ENCODE measurements around the gene POGZ.
"Not testable (repeated sequence)": the region's sequence is repeated elsewhere in the genome, so short reads cannot be mapped to it uniquely, and the experiment has no call there.

POGZ gene

DNA sequence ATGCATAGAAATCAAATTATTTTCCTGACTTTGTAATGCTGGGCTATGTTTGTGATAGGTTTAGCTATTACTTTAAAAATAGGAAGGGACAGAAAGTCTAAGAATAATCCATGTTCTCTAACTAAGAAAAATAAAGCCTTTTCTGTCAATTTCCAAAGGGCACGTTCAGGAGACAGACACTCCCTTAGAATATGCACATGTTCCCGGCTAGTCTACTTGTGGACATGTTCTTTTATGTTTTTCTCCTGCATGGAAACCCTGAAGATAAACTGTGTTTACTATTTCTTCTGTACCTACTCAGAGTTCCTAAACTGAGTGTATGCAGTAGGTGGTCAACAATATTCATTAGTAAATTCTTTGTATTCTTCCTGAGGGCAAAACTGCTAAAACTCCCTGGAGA, 47.4 kb downstream of the POGZ start:
- DNase-seq: no peak

DNA sequence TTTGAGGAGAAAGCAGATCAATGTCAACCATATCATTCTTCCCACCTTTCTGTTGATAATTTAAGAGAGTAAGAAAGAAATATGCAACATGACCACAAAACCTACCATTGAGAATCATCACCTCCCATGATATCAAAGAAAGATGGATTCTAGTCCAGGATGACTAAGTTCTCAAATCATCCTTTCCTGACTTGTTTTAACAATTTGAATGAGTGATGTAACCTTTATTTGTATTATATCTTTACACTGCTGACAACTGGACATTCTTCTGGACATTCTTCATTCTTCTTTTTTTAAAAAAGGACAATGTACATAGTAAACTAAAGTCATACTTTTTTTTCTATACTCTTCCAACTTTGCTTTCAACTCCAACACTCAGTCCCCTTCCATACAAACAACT, 50.4 kb downstream of the POGZ start:
- DNase-seq: no peak

DNA sequence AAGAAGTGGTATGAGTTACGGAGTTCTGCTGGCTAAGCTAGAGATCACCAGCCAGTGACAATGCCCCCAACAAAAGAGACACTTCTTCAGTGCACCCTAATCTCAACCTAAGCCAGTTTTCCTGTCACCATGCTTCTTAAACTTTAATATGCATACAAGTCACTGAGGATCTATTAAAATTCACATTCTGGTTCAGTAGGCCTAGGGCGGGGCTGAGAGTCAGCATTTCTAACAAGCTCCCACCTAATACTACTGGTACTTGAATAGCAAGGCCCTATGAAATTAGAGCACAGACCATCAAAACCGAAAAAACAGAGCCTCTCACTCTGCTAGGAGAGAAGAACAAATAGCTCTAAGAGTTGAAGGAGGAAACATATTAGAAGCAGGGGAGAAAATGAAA, 52.0 kb downstream of the POGZ start:
- no peak for DNase-seq

DNA sequence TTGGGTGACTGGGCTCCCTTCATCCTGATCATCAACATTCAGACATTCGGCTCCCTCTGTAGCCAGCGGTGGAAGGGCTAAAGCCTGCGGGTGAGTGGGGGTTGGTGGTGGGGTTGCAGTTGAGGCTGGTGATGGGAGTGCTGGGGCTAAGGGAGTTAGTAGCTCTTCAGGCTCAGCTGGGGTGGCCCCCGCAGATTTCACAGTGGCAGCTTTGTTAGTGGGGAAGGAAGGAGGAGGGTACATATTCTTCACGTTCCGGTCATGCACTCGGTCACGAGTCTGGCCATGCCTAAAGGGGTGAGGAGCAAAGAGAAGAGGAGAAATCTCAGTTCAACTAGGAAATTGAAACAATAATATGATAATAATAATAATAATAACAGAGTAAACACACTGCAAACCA, 53.1 kb downstream of the POGZ start:
- DNase-seq: no peak

DNA sequence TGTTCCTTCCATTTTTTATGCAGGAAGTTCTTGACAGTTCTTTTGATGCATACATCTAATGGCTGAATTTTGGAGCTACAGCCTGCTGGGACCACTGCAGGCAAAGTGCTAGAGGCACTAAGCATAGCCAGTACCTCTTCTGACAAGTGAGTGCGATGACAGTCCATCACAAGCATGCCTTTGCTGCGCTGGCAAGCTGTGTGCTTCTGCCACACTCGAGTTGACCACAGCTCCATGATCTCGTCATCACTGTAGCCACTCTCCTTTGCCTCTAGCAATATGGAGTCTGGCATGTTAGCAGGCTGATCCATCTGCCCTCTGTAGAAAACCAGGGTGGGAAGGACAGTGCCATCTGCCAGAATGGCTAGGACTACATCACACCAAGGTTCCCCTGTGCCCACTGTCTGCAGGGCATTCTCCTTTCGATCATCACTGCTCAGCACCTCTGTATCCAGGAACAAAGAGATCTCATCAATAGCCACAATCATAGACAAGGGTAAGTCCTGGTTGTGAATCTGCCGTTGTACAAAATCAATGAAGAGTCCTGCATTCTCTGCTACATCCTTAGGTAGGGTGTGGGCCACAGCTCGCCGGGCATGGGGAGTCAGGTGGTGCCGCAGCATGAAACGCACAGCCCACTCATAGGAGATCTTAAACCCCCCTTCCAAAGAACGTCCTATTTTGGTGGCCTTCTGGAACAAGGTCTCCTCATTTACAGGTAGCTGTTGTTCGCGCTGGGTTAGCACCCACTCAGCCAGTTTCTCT, 53.9 kb downstream of the POGZ start:
- DNase-seq: no peak

DNA sequence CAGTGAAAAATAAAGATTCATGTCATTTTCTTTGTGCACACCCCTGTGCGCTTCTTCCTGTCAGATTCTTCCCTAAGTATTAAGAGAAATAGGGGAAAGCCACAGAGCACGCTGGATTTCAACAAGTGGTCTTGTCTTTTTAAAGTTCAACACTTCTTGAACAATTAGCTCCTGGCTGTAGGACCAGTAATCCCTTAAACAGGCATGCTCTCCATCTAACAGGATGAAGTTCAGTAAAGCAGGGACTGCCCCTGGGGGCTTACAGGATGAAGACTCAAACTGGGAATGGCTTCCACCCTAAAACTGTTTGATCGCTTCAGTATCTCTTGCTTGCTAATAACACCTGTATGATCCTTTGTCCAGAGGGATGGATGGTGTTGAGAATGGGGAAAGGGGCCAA, 55.7 kb downstream of the POGZ start:
- DNase-seq: no peak

DNA sequence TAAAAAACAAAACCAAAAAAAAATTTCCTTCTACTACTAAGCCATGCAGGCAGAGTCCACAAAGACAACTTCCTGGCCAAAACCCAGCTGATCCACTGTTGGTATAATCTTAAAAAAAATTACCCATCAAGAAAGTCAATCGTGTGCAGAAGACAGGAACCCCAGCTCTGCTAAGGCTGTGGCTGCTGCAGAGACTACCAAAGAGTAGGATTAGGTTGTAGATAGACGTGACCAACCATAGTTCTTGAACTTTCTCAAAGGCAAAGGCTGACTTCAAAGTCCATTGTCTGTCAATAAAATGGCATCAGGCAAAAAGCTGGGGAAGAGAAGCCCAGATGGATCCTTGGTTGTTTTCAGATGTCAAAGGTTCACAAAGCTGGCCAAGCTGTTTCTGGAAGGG, 56.5 kb downstream of the POGZ start:
- DNase-seq: no peak

DNA sequence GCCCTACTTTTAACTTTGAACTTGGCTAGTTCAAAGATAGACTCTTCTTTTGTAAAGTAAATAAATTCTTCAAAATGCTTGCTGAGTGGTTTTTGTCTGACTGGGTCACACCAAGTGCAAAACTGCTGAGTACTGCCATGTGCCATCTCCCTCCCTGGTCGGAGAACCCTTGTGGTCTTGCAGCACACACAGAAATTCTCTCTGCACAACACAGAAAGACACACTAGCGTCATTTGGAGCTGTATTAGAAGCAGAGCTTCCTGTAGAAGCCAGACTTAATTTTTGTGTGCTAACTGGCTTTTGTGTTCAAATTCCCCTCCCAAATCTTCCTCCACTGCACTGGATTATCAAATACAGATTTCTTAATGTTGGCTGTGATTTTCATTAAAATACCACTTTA, 57.4 kb downstream of the POGZ start:
- no peak for DNase-seq

DNA sequence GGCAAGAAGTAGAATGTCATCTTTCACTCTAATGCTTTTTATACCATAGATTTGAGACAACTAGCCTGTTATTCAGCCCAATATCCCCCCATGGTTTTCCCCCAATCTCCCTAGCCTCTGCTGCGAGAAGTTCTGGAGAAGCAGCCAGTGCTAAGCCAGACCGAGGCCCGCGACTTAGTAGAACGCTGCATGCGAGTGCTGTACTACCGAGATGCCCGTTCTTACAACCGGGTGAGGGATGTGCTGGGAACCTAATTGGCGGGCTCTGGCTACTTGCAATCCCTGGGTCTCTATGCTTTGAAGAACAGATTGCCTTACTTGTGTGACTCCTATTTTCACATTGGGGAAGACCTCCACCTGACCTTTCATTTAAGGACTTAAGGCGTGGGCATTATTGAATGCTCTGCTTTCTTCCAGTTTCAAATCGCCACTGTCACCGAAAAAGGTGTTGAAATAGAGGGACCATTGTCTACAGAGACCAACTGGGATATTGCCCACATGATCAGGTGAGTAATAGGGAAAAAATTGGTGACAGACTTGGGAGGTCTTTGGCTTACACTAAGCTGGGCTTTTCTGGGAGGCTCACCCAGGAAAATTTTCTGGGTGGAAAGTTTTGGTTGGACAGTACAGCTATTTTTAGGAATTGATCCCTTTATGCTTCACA, 58.0 kb downstream of the POGZ start:
- no peak for DNase-seq

DNA sequence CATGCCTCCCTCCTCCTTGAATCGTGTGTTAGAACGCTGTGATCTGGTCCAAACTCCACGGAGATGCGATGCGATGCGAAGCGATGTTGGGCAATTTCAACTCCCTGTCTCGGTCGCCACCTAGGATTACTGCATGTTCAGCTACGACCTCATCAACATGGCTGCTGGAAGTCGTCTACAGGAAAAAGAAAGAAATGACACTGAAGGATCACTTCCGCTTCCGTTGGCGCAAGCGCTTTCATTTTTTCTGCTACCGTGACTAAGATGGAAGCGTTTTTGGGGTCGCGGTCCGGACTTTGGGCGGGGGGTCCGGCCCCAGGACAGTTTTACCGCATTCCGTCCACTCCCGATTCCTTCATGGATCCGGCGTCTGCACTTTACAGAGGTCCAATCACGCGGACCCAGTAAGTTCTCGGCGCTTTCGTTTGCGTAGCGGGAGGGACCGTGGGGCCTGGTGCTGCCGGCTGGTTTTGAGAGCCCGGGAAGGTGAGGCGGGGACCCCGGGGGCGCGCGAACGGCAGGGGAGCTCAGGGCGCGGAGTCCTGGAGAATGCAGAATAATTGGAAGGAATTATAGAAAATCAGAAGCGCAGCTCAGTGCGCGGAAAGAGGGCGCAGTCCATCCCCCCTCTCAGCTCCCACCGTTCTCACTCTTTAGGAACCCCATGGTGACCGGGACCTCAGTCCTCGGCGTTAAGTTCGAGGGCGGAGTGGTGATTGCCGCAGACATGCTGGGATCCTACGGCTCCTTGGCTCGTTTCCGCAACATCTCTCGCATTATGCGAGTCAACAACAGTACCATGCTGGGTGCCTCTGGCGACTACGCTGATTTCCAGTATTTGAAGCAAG, 59.7 kb downstream of the POGZ start, which contains the start of gene PSMB4:
Gene PSMB4, plus strand, starts transcription at position 250 of the 848 bp plus-strand sequence. Its CDS starts 15 bp downstream, at position 265.
- DNase-seq: peak; percentile 98

DNA sequence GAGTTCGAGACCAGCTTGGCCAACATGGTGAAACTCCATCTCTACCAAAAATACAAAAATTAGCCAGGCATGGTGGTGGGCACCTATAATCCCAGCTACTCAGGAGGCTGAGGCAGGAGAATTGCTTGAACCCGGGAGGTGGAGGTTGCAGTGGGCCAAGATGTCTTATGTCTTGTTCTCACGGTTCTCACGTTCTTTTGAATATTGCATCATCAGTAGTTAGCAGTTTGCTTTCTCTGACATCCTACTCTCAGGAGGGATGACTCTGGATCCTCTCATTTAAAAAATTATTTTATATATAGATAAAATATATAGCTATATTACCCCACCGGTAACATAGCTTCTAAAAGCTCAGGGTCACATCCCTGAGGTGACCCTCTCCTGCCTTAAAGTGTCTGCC, 63.0 kb downstream of the POGZ start:
- not testable (repeated sequence) for DNase-seq

DNA sequence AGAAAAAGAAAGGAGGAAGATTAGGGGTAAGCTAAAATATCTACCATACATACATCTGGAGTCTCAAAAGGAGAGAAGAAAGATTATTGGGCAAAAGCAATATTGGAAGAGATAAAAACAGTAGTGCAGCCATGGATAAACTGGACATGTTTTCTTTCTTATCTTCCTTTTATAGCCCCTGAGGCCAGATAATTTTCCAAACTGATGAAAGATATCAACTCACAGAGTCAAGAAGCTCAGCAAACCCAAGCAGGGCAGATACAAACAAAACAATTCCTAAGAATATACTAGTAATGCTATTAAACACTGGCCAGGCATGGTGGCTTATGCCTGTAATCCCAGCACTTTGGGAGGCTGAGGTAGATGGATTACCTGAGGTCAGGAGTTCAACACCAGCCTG, 65.7 kb downstream of the POGZ start:
- no peak for DNase-seq

DNA sequence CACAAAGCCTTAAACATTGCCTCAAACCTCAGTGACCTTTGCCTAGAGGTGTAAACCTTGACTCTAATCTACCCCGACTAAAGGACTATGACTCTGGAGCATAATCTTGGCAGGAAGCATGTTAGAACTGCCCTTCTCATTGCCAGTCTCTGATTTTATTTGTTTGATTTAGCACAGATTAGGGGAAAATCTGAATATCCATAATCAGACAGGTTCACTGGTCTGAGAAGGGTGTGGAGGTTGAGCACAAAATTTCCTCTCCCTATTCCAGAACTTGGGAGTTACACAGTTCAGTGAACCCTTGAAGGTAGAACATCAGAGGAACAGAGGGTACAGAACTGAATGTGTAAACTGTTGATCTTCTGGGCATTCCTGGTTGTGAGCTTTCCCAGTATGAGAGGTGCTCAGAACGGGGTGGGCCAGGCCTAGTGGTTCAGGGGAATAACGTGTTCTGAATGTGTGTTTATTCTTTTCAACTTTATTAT, 68.2 kb downstream of the POGZ start:
- DNase-seq: no peak

DNA sequence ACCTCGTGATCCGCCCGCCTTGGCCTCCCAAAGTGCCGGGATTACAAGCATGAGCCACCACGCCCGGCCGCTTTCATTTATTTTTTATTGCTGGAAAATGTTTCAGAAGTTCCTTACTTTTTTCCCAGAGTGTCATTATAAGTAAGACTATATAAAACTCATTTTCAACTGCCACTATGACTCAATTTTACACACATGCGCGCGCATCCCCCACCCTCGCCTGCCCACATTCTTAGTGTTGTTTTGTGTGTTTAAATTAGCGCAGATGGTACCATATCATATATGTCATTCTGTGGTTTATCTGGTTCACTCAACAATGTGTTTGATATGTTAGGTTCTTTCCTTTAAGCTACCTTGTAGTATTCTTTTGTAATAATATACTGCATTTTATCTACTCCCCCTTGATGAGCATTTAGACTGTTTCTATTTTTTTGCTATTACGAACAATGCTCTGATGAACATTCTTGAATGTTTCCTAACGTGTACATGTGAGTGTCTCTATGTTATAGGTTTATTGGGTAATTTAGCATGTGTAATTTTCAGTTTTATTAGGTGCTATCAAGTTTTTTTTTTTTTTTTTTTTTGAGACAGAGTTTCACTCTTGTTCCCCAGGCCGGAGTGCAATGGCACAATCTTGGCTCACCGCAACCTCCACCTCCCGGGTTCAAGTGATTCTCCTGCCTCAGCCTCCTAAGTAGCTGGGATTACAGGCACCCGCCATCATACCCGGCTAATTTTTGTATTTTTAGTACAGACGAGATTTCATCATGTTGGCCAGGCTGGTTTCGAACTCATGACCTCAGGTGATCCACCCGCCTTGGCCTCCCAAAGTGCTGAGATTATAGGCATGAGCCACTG, 68.8 kb downstream of the POGZ start:
- not testable (repeated sequence) for DNase-seq

DNA sequence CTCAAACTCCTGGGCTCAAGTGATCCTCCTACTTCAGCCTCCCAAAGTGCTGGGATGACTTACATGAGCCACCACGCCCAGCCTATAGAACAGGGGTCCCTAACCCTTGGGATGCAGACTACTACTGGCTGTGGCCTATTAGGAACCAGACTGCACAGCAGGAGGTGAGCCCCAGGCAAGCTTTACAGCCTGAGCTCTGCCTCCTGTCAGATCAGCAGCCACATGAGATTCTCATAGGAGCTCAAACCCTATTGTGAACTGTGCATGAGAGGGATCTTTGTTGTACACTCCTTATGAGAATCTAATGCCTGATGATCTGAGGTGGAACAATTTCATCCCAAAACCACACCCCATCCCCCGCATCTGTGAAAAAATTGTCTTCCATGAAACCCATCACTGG, 73.3 kb downstream of the POGZ start:
- no peak for DNase-seq

DNA sequence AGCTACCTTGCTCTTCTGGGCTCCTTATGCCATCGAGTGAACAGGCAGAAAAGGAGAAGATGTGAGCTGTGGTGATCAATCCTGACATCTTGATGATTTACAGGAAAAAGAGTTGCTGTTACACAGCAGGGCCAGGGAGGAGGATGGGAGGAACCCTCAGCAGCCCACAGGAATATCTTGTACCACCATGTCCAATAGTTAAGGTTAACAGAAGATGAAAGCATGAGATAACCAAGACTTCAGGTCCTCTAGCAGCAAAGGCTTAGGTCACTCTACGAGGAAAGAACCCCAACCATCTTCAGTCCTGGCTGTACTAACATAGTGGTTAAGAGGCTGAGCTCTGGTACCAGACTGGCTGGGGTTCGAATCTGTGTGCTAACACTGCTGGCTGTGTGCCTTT, 74.7 kb downstream of the POGZ start:
- no peak for DNase-seq

DNA sequence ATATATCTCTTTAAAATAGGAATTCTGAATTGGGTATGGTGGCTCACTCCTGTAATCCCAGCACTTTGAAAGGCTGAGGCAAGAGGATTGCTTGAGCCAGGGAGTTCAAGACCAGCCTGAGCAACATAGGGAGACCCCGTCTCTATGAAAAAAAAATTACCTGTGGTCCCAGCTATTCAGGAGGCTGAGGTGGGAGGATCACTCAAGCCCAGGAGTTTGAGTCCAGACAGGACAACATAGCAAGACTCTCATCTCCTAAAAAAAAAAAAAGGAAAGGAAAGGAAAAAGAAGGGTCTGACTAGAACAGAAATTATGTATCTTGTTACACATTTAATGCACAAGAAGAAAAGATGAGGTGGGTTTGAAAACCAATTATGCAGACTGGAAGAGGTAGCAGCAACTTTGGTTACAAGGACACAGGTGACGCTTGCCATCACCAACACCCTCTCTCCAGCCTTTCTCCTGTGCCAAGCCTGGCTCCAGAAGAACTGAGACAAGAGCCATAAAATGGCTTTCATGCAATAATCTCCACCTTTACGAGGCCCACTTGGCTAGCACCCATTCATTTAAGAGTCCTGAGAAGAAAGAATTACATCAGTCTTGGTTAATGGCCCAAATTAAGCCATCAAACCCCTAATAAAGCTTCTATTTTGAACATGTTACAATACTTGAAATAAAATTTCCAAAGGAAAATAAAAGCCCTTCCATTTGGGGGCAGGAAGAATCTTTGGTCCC, 82.0 kb downstream of the POGZ start:
- no peak for DNase-seq

DNA sequence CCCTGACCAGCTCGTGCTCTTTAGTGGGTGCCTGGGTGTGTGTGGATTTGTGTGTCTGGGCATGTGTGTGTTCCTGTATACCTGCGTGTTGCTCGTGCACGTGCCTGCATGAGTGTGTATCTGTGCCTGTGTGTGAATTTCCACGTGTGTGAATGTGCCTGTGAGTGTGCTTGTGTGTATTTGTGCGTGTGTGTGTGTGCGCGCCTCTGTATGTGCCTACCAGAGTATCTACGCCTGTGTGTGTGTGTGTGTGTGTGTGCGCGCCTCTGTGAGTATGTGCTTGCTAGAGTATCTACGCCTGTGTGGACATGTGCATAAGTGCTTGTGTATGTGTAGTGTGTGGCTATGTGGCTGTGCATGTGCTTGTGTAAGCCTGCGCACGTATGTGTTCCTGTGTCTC, 86.1 kb downstream of the POGZ start:
- no peak for DNase-seq

DNA sequence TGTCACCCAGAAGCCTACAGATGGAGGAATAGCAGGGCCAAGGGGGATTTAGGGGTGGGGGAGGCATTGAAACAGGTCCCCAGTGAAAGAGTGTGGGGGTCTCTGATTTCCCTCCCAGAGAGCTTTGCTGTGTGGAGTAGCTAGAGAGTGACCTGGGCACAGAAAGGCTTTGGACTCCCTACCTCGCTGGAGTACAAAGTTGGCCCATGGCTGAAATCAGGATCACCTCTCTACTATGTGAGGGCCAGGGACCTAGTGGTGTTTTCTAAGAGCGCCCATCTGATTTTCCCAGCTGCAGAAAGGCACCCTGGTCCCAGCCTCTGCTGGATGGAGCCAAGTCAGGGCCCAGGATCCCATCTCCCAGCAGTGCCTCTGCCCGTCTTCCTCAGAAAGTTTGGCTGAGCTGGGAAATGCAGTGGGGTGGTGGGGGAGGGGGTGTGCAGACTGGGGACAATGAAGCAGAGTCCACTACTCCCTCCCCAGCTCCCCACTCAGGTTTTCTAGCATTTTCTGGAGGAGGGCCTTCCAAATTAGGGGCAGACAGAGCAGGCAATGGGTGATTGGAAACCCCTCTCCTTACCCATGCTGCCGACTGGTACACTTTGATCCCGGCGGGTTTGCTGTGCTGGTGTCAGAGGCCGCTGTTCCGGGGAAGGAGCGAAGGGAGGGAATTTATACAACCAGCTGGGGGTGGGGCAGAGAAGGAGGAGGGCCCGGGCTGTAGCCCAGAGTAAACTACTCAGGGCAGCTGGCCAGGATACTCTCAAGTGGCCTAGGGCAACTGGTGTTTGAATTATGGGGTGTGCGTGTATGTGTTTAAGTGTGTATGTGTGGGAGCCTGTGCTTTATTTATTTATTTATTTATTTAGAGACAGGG, 87.0 kb downstream of the POGZ start, which contains the start of gene SELENBP1:
Gene SELENBP1, minus strand, starts transcription at position 648 of the 877 bp plus-strand sequence. Its CDS starts 64 bp downstream, at position 584.
- no peak for DNase-seq

DNA sequence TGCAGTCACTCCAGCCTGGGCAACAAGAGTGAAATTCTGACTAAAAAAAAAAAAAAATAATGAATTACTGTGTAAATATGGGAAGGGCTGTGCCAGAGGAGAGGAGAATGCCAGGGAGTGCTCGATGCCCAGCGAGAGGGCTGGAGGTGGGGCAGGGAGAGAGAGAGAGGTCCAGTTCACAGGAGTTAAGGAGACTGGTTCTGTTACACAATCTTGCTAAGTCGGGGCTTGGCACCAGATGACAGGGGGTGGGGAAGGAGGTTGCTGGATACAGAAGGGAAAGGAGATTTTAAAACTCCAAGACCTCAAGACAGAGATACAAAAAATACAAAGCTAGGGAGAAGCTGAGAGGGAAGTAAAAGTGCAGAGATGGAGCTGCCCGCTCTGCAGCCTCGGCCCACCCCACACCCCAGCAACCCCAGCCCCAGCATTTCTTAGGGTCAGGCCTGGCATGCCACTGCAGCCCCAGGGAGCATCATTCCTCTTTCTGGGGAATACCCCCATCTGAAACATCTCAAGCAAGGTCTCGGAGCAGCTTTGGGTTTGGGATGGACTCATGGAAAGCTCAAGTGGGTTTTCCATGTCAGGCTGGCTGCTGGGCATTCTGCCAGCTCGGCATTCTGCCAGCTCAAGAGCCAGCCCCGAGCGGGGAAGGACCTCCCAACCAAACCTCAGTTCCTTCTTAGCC, 87.8 kb downstream of the POGZ start:
- DNase-seq: no peak

Measured in SIG-M5 (cell line).